Trophoblast cell (in vitro differentiated cells and primary cell): ENCODE results near the gene SLC35F1.

Experiments
- DNase-seq, 2 donors: peaks; one replicate each; pipeline ENCODE4 v3.0.0-alpha.2; 2016
- H2AFZ ChIP-seq: 2 replicates; pipeline ENCODE4 v1.6.1; 2013; ENCODE audit warnings: low read length, moderate library complexity, mild to moderate bottlenecking; ENCODE audit not compliant: insufficient read depth, poor library complexity
- H2AK5ac ChIP-seq: 2 replicates; pipeline ENCODE4 v1.6.1; 2013; ENCODE audit warnings: mild to moderate bottlenecking, low read length
- H2BK120ac ChIP-seq: 2 replicates; pipeline ENCODE4 v1.6.1; 2013; ENCODE audit warnings: low read length, mild to moderate bottlenecking, moderate library complexity; ENCODE audit not compliant: insufficient read depth, poor library complexity
- H2BK12ac ChIP-seq: 2 replicates; pipeline ENCODE4 v1.6.1; 2013; ENCODE audit warnings: mild to moderate bottlenecking, low read length, moderate library complexity
- H2BK5ac ChIP-seq: 2 replicates; pipeline ENCODE4 v1.6.1; 2013; ENCODE audit warnings: low read length, low read depth, moderate library complexity, mild to moderate bottlenecking; ENCODE audit not compliant: poor library complexity
- H3K14ac ChIP-seq: 2 replicates; pipeline ENCODE4 v1.6.1; 2013; ENCODE audit warnings: mild to moderate bottlenecking, low read length
- H3K18ac ChIP-seq: 2 replicates; pipeline ENCODE4 v1.6.1; 2013; ENCODE audit warnings: mild to moderate bottlenecking, low read length
- H3K23ac ChIP-seq: 2 replicates; pipeline ENCODE4 v1.6.1; 2013; ENCODE audit warnings: low read length
- H3K27ac ChIP-seq: 2 replicates; pipeline ENCODE4 v1.5.1; 2013; ENCODE audit warnings: low read depth, mild to moderate bottlenecking, inconsistent platforms, low read length, moderate library complexity
- H3K27me3 ChIP-seq: 2 replicates; pipeline ENCODE4 v1.6.1; 2013; ENCODE audit warnings: inconsistent platforms, mild to moderate bottlenecking, low read length, moderate library complexity; ENCODE audit not compliant: insufficient read depth
- H3K36me3 ChIP-seq, 2 experiments: 1 replicate in 1 of 2; 2 replicates in 1 of 2; pipeline ENCODE4 v1.6.1; 2013; ENCODE audit warnings: low read length in 2 of 2, mild to moderate bottlenecking in 2 of 2, moderate library complexity in 1 of 2; ENCODE audit not compliant: insufficient read depth in 2 of 2, control insufficient read depth in 1 of 2
- H3K4ac ChIP-seq: 2 replicates; pipeline ENCODE4 v1.6.1; 2013; ENCODE audit warnings: low read depth, mild to moderate bottlenecking, low read length, moderate library complexity
- H3K4me1 ChIP-seq, 2 experiments: 1 replicate in 1 of 2; 2 replicates in 1 of 2; pipeline ENCODE4 v1.6.1; 2013; ENCODE audit warnings: low read length in 2 of 2, mild to moderate bottlenecking in 2 of 2, moderate library complexity in 1 of 2; ENCODE audit not compliant: insufficient read depth in 2 of 2, control insufficient read depth in 1 of 2
- H3K4me2 ChIP-seq: 2 replicates; pipeline ENCODE4 v1.6.1; 2013; ENCODE audit warnings: inconsistent platforms, mild to moderate bottlenecking, low read length, moderate library complexity
- H3K4me3 ChIP-seq: 2 replicates; pipeline ENCODE4 v1.5.1; 2013; ENCODE audit warnings: mild to moderate bottlenecking, low read depth, low read length, inconsistent platforms
- H3K79me1 ChIP-seq: one replicate; pipeline ENCODE4 v1.6.1; 2013; ENCODE audit warnings: low read length
- H3K79me2 ChIP-seq: 2 replicates; pipeline ENCODE4 v1.6.1; 2013; ENCODE audit warnings: low read length, mild to moderate bottlenecking; ENCODE audit not compliant: control insufficient read depth, insufficient read depth, poor library complexity
- H3K9ac ChIP-seq: 2 replicates; pipeline ENCODE4 v1.6.1; 2013; ENCODE audit warnings: mild to moderate bottlenecking, low read length
- H3K9me3 ChIP-seq: 2 replicates; pipeline ENCODE4 v1.6.1; 2013; ENCODE audit warnings: low read depth, mild to moderate bottlenecking, control low read depth, inconsistent platforms, low read length; ENCODE audit not compliant: insufficient read depth
- H4K12ac ChIP-seq: 2 replicates; pipeline ENCODE4 v1.6.1; 2013; ENCODE audit warnings: low read depth, mild to moderate bottlenecking, low read length, moderate library complexity
- H4K8ac ChIP-seq: 2 replicates; pipeline ENCODE4 v1.6.1; 2013; ENCODE audit warnings: low read depth, mild to moderate bottlenecking, low read length, moderate library complexity
- H4K91ac ChIP-seq: one replicate; pipeline ENCODE4 v1.6.1; 2013; ENCODE audit warnings: low read depth, mild to moderate bottlenecking, low read length, moderate library complexity
- WGBS: extraction: QIAGEN DNeasy Blood & Tissue Kit; methylation state at CpG from one replicate; pipeline ENCODE4 v1.1.7; 2013; ENCODE audit warnings: missing lambda C conversion rate; ENCODE audit not compliant: insufficient read length, insufficient coverage; ENCODE audit errors: extremely low coverage; 5-methylcytosine and 5-hydroxymethylcytosine counted together

SLC35F1 gene

DNA sequence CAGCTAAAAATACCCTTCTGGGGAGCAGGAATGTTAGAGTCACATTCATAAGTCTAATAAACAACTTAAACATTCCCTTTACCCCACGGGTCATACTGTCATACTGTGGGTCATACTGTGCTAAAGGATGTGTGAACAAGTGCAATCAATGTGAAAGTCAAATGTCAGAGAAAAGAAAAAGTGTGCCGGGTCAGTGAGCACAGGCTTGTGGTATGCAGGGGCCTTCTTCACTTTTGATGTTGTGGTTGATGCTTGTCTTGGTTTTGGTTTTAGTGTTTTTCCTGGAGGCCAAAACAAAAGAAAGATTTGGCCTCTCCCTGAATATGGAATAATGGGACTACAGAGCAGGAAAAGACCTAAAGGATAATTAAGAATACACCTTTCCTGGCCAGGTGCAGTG lies 373.1 kb downstream of the SLC35F1 start:
- Histone ChIP-seq H3K9ac (no peak overlapping the region), H3K27ac (no peak overlapping the region), H3K79me1 (no peaks in the 10 kb centered on the region), H2BK12ac (no peak overlapping the region), H2AFZ (no peak overlapping the region), H3K18ac (no peak overlapping the region), H3K4ac (no peak overlapping the region), H2BK120ac (no peak overlapping the region), H3K36me3 (no peaks in the 10 kb centered on the region), H3K4me3 (no peak overlapping the region), H3K23ac (no peak overlapping the region), H4K91ac (no peak overlapping the region), H3K4me1 (no peaks in the 10 kb centered on the region), H2AK5ac (no peak overlapping the region), H3K9me3 (no peaks in the 10 kb centered on the region), H4K12ac (no peak overlapping the region), H3K79me2 (no peaks in the 10 kb centered on the region), H2BK5ac (no peak overlapping the region), H3K4me2 (no peak overlapping the region), H3K14ac (no peak overlapping the region), H3K27me3 (no peaks in the 10 kb centered on the region), H4K8ac (no peak overlapping the region)
- DNase-seq: no peak
- no CpG with 5 or more reads among the region's 2 CpGs for WGBS

DNA sequence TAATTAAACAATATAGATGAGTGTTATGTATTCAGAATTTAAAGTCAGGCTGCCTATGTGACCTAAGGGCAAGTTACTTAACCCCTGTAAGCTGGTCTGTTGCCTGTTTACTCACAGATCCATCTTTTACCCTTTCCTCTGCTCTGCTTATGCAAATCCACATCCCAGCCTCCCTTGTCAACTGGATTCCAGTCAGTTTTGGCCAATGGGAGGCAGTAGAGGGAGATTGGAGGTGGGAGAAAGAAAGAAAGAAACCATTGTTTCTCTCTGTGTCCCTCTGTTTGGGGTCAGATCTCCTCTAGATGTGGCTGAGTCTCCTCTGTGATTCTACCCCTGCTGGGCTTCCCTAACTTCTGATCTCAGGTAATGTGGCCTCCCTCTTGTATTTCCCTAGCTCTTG lies 374.2 kb downstream of the SLC35F1 start:
- Histone ChIP-seq H3K9ac (no peak overlapping the region), H3K9me3 (no peaks in the 10 kb centered on the region), H3K23ac (no peak overlapping the region), H3K79me2 (no peaks in the 10 kb centered on the region), H3K4me2 (no peak overlapping the region), H4K91ac (no peak overlapping the region), H2BK120ac (no peak overlapping the region), H3K4ac (no peak overlapping the region), H3K36me3 (no peaks in the 10 kb centered on the region), H2BK5ac (no peak overlapping the region), H3K18ac (no peak overlapping the region), H3K79me1 (no peaks in the 10 kb centered on the region), H3K27ac (no peak overlapping the region), H2AK5ac (no peak overlapping the region), H3K27me3 (no peaks in the 10 kb centered on the region), H4K12ac (no peak overlapping the region), H2AFZ (no peak overlapping the region), H3K14ac (no peak overlapping the region), H2BK12ac (no peak overlapping the region), H3K4me1 (no peaks in the 10 kb centered on the region), H3K4me3 (no peak overlapping the region), H4K8ac (no peak overlapping the region)
- DNase-seq: no peak

DNA sequence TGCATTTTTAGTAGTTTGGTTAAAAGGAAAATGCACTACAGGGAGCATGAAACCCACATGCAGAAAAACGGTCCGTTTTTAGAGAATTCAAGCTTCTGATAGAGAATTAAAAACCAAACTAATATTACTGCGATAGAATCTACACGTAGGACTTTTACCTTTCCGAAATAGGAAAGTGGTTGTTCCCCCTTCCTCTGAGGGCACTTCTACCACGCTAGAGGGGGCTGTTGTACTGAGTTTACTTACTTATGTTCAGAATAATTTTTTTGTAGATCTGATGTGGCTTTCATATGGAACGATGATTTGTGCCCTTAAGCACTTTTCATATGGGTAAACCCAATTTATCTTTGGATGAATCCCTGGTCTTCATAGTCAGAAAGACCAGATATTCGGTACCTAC lies 376.7 kb downstream of the SLC35F1 start:
- H3K79me1 ChIP-seq: no peaks in the 10 kb centered on the region

DNA sequence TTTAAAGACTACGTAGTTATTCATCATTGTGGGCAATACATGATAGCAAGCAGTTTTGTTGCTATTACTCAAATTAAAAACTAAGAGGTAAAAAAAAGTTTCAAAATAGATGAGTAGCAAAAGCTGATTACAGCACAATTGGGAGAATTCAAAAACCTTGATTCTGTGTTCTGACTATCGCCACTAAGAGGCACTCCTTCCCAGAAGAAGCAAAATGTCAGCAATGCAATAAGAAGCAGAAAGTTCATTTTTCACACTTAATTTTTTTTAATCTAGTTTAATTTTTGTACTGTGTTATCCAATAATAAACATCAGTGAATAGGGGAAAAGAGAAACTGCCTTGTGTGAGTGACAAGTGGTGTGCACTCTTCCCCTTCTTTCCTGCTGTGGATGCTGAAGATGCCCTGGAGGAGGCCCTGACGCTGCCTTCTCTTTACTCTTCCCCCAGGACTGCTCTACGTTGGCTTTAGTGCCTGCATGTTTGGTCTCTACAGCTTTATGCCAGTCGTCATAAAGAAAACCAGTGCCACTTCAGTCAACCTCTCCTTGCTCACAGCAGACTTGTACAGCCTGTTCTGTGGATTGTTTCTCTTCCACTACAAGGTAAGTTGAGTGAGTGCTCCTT lies 377.8 kb downstream of the SLC35F1 start:
- no peak overlapping the region for H4K91ac ChIP-seq
- no peak overlapping the region for H2AFZ ChIP-seq
- no peak overlapping the region for H3K4me2 ChIP-seq
- DNase-seq: no peak
- H2AK5ac ChIP-seq: no peak overlapping the region
- WGBS: no CpG with 5 or more reads among the region's 5 CpGs
- no peaks in the 10 kb centered on the region for H3K27me3 ChIP-seq
- H3K36me3 ChIP-seq: no peaks in the 10 kb centered on the region
- no peaks in the 10 kb centered on the region for H3K9me3 ChIP-seq
- no peak overlapping the region for H3K27ac ChIP-seq
- H2BK120ac ChIP-seq: no peak overlapping the region
- no peak overlapping the region for H3K14ac ChIP-seq
- H3K4me3 ChIP-seq: no peak overlapping the region
- H3K79me2 ChIP-seq: no peaks in the 10 kb centered on the region
- no peak overlapping the region for H3K4ac ChIP-seq
- no peak overlapping the region for H4K12ac ChIP-seq
- no peaks in the 10 kb centered on the region for H3K4me1 ChIP-seq
- no peaks in the 10 kb centered on the region for H3K79me1 ChIP-seq
- H3K18ac ChIP-seq: no peak overlapping the region
- H2BK5ac ChIP-seq: no peak overlapping the region
- no peak overlapping the region for H2BK12ac ChIP-seq
- no peak overlapping the region for H4K8ac ChIP-seq
- H3K9ac ChIP-seq: no peak overlapping the region
- no peak overlapping the region for H3K23ac ChIP-seq

More for the DNA sequence above, 376.7 kb downstream of the SLC35F1 start:
- Histone ChIP-seq H3K4me1 (no peaks in the 10 kb centered on the region), H3K36me3 (no peaks in the 10 kb centered on the region), H3K18ac (no peak overlapping the region), H3K9ac (no peak overlapping the region), H2AFZ (no peak overlapping the region), H3K4me3 (no peak overlapping the region), H3K4me2 (no peak overlapping the region), H2BK12ac (no peak overlapping the region), H2BK120ac (no peak overlapping the region), H3K79me2 (no peaks in the 10 kb centered on the region), H3K9me3 (no peaks in the 10 kb centered on the region), H2AK5ac (no peak overlapping the region), H4K12ac (no peak overlapping the region), H4K8ac (no peak overlapping the region), H3K14ac (no peak overlapping the region), H4K91ac (no peak overlapping the region), H3K27me3 (no peaks in the 10 kb centered on the region), H2BK5ac (no peak overlapping the region), H3K23ac (no peak overlapping the region), H3K27ac (no peak overlapping the region), H3K4ac (no peak overlapping the region)
- peak; percentile 23 to 65 for DNase-seq
- no CpG with 5 or more reads among the region's 8 CpGs for WGBS
